Loucy (cell line): ENCODE results near the gene TMEM140.

Experiments
- CTCF ChIP-seq: fragments of 200-600 bp; sonication (generic); conservative IDR thresholded peaks from 2 replicates; pipeline ENCODE4 v1.5.1; 2014; ENCODE audit warnings: mild to moderate bottlenecking, antibody characterized with exemption, low read length
- EZH2phosphoT487 ChIP-seq: fragments of 200-600 bp; IDR thresholded peaks from 2 replicates; pipeline ENCODE4 v1.6.1; 2018; ENCODE audit warnings: antibody characterized with exemption, mild to moderate bottlenecking, moderate library complexity, borderline replicate concordance

GRCh38 chr7:135181261-135181928 lies 33.5 kb downstream of the TMEM140 start:
- TF ChIP-seq EZH2phosphoT487 (no peak), CTCF (no peak)
